Astrocyte of the cerebellum (primary cell): ENCODE results near the gene SLC3A2.

Source experiments
- DNase-seq: peaks from one replicate; pipeline ENCODE4 v3.0.0-alpha.2; 2011; ENCODE audit warnings: low read depth
- H3K4me3 ChIP-seq: 2 replicates; pipeline ENCODE4 v1.5.1; 2011; ENCODE audit warnings: mild to moderate bottlenecking, low read depth, low read length, moderate library complexity
- CTCF ChIP-seq: IDR thresholded peaks from 2 replicates; pipeline ENCODE4 v1.5.1; 2012; ENCODE audit warnings: low read length, low read depth, moderate library complexity, mild to moderate bottlenecking; ENCODE audit errors: missing control alignments
- in situ Hi-C: cut with HindIII; loops from 2 replicates; pipeline ENCODE4 v1.10.0; 2017; ENCODE audit warnings: low sequenced_read_pairs

The SLC3A2 gene

GRCh38 chr11:62908468-62909072 lies 27.9 kb downstream of the SLC3A2 start:
- in situ Hi-C loops: loop anchor here (5.0 kb wide), 1 partner anchor 99 kb away; no protein-coding TSS in a partner anchor
- no peak for TF ChIP-seq CTCF
- H3K4me3 ChIP-seq: no peak overlapping the region
- no peak for DNase-seq

- in situ Hi-C loops: loop anchor here (5.0 kb wide), 1 partner anchor 98 kb away; no protein-coding TSS in a partner anchor
Measured at GRCh38 chr11:62909107-62909894, 28.6 kb downstream of the SLC3A2 start.

GRCh38 chr11:62910141-62910882 lies 29.6 kb downstream of the SLC3A2 start:
- H3K4me3 ChIP-seq: no peak overlapping the region
- no peak for TF ChIP-seq CTCF
- no peak for DNase-seq
- in situ Hi-C loops: no loop called here

More at GRCh38 chr11:62909107-62909894, 28.6 kb downstream of the SLC3A2 start:
- H3K4me3 ChIP-seq: no peak overlapping the region
- peak; percentile 59 for DNase-seq
- peak; percentile 63 for TF ChIP-seq CTCF

- no peak overlapping the region for H3K4me3 ChIP-seq
- no peak for DNase-seq
- TF ChIP-seq CTCF: no peak
- in situ Hi-C loops: no loop called here
Measured at GRCh38 chr11:62911137-62912130, 30.7 kb downstream of the SLC3A2 start.

GRCh38 chr11:62912268-62912667 lies 31.6 kb downstream of the SLC3A2 start:
- no peak for DNase-seq
- in situ Hi-C loops: no loop called here
- no peak overlapping the region for H3K4me3 ChIP-seq
- no peak for TF ChIP-seq CTCF
